H1 (cell line): Measurements from ENCODE around the gene FAM50B. TPM values are rescaled to one million over a fixed set of nuclear protein-coding genes. Genes with fewer than 3 reads are reported as not detected.

Source experiments
- CTCF ChIA-PET: fragments of 300-600 bp; sonication (Branson Sonifier 250); formaldehyde crosslinking; loops from one replicate; lab custom pipeline; 2021; ENCODE audit not compliant: partially characterized antibody; lab: Charles Lee
- POLR2A ChIA-PET: fragments of 300-600 bp; sonication (Branson Sonifier 250); formaldehyde crosslinking; loops from one replicate; lab custom pipeline; 2021; ENCODE audit warnings: inconsistent platforms; ENCODE audit not compliant: partially characterized antibody; lab: Charles Lee
- DNase-seq, 2 experiments: peaks; one replicate each; pipeline versions ENCODE4 v3.0.0 to v3.0.0-alpha.2; 2010 to 2022; ENCODE audit warnings: low spot score in 2 of 2, low read depth in 1 of 2, mixed read lengths in 1 of 2
- FAIRE-seq: peaks from 2 replicates; lab custom pipeline; 2011; peaks lifted over from hg19 to GRCh38; lab: Jason Lieb, UNC
- H2AFZ ChIP-seq: 2 replicates; pipeline ENCODE4 v1.8.1; 2012; ENCODE audit warnings: low read length, inconsistent platforms
- H2AK5ac ChIP-seq: 2 replicates; pipeline ENCODE4 v1.6.1; 2013; ENCODE audit warnings: low read depth, low read length
- H2BK120ac ChIP-seq: replicated peaks from 2 replicates; pipeline ENCODE3; 2013; ENCODE audit warnings: low read depth, low read length, inconsistent platforms
- H2BK12ac ChIP-seq: 2 replicates; pipeline ENCODE4 v1.6.1; 2013; ENCODE audit warnings: low read depth, low read length
- H2BK15ac ChIP-seq: 2 replicates; pipeline ENCODE4 v1.6.1; 2013; ENCODE audit warnings: low read length
- H2BK20ac ChIP-seq: 2 replicates; pipeline ENCODE4 v1.6.1; 2013; ENCODE audit warnings: low read length
- H2BK5ac ChIP-seq: 2 replicates; pipeline ENCODE4 v1.6.1; 2013; ENCODE audit warnings: low read depth, low read length
- H3K14ac ChIP-seq: 2 replicates; pipeline ENCODE4 v1.6.1; 2013; ENCODE audit warnings: inconsistent platforms; ENCODE audit not compliant: insufficient read length
- H3K18ac ChIP-seq: 2 replicates; pipeline ENCODE4 v1.6.1; 2013; ENCODE audit warnings: low read length; ENCODE audit errors: extremely low read depth
- H3K23ac ChIP-seq: 2 replicates; pipeline ENCODE4 v1.6.1; 2013; ENCODE audit warnings: inconsistent platforms; ENCODE audit not compliant: insufficient read length
- H3K23me2 ChIP-seq: 2 replicates; pipeline ENCODE4 v1.6.1; 2013; ENCODE audit warnings: low read depth, low read length
- H3K27ac ChIP-seq: 2 replicates; pipeline ENCODE4 v1.6.1; 2011; ENCODE audit warnings: low read depth, low read length, inconsistent platforms
- H3K27me3 ChIP-seq, 4 experiments: replicated peaks in 1 of 4; 1 replicate in 1 of 4; 2 replicates in 3 of 4; pipeline versions ENCODE4 v1.6.1 to v1.8.1; 2011 to 2013; ENCODE audit warnings: low read length in 3 of 4, mild to moderate bottlenecking in 3 of 4, inconsistent platforms in 2 of 4, mixed read lengths in 2 of 4, moderate library complexity in 1 of 4; ENCODE audit not compliant: control insufficient read depth in 3 of 4, insufficient read depth in 3 of 4; ENCODE audit errors: extremely low read depth in 1 of 4
- H3K36me3 ChIP-seq, 4 experiments: 2 replicates each; pipeline versions ENCODE4 v1.6.1 to v1.8.1; 2011 to 2013; ENCODE audit warnings: mild to moderate bottlenecking in 4 of 4, low read length in 3 of 4, moderate library complexity in 2 of 4, control low read depth in 1 of 4, inconsistent platforms in 1 of 4; ENCODE audit not compliant: insufficient read depth in 4 of 4, control insufficient read depth in 2 of 4
- H3K4ac ChIP-seq: replicated peaks from 2 replicates; pipeline ENCODE3; 2013; ENCODE audit warnings: low read length, low read depth, mixed read lengths, inconsistent platforms; ENCODE audit not compliant: insufficient read length
- H3K4me1 ChIP-seq, 4 experiments: replicated peaks in 1 of 4; 1 replicate in 1 of 4; 2 replicates in 3 of 4; pipeline versions ENCODE4 v1.6.1 to v1.8.1; 2011 to 2013; ENCODE audit warnings: low read length in 3 of 4, inconsistent platforms in 2 of 4, mixed read lengths in 1 of 4; ENCODE audit not compliant: insufficient read depth in 4 of 4, control insufficient read depth in 3 of 4
- H3K4me2 ChIP-seq, 2 experiments: 2 replicates each; pipeline versions ENCODE4 v1.6.1 to v1.8.1; 2011 to 2013; ENCODE audit warnings: low read depth in 2 of 2, low read length in 2 of 2, control low read depth in 1 of 2, inconsistent platforms in 1 of 2, mild to moderate bottlenecking in 1 of 2; ENCODE audit not compliant: insufficient read depth in 1 of 2
- H3K4me3 ChIP-seq, 4 experiments: fragments of 200-600, 300-600 bp in 1 of 4; sonication (generic), shearing (Covaris generic), sonication (Bioruptor Twin) in 1 of 4; 2 replicates each; pipeline versions ENCODE4 v1.5.1 to v1.8.1; 2011 to 2016; ENCODE audit warnings: low read length in 4 of 4, low read depth in 3 of 4, control low read depth in 2 of 4, inconsistent platforms in 2 of 4, mild to moderate bottlenecking in 2 of 4, mixed read lengths in 1 of 4, moderate library complexity in 1 of 4; ENCODE audit not compliant: insufficient read depth in 2 of 4; ENCODE audit errors: extremely low read depth in 1 of 4
- H3K56ac ChIP-seq: replicated peaks from 2 replicates; pipeline ENCODE3; 2013; ENCODE audit warnings: low read depth, mild to moderate bottlenecking, mixed read lengths, low read length, inconsistent platforms; ENCODE audit not compliant: insufficient read length
- H3K79me1 ChIP-seq: 2 replicates; pipeline ENCODE4 v1.6.1; 2013; ENCODE audit warnings: low read depth, low read length, control low read depth
- H3K79me2 ChIP-seq, 2 experiments: 2 replicates each; pipeline versions ENCODE4 v1.6.1 to v1.8.1; 2012 to 2013; ENCODE audit warnings: low read length in 2 of 2, mild to moderate bottlenecking in 2 of 2, inconsistent platforms in 1 of 2; ENCODE audit not compliant: insufficient read depth in 2 of 2, control insufficient read depth in 1 of 2
- H3K9ac ChIP-seq, 4 experiments: replicated peaks in 1 of 4; 1 replicate in 1 of 4; 2 replicates in 3 of 4; pipeline versions ENCODE4 v1.6.1 to v1.8.1; 2011 to 2013; ENCODE audit warnings: low read depth in 3 of 4, low read length in 3 of 4, control low read depth in 2 of 4, mild to moderate bottlenecking in 2 of 4, moderate library complexity in 2 of 4, inconsistent platforms in 1 of 4; ENCODE audit errors: extremely low read depth in 1 of 4
- H3K9me3 ChIP-seq, 2 experiments: 2 replicates each; pipeline versions ENCODE4 v1.6.1 to v1.8.1; 2012 to 2013; ENCODE audit warnings: mild to moderate bottlenecking in 2 of 2, moderate library complexity in 2 of 2, control low read depth in 1 of 2, inconsistent platforms in 1 of 2, low read depth in 1 of 2, low read length in 1 of 2, mixed read lengths in 1 of 2; ENCODE audit not compliant: insufficient read depth in 2 of 2
- H4K20me1 ChIP-seq, 2 experiments: replicated peaks in 1 of 2; 2 replicates each; pipeline versions ENCODE3 to v1.8.1; 2011 to 2013; ENCODE audit warnings: inconsistent platforms in 2 of 2, low read length in 2 of 2, mild to moderate bottlenecking in 1 of 2; ENCODE audit not compliant: insufficient read depth in 2 of 2, control insufficient read depth in 1 of 2
- H4K5ac ChIP-seq: 2 replicates; pipeline ENCODE4 v1.6.1; 2013; ENCODE audit warnings: low read length, low read depth, mixed read lengths, inconsistent platforms; ENCODE audit not compliant: insufficient read length
- H4K8ac ChIP-seq: 2 replicates; pipeline ENCODE4 v1.8.0; 2013; ENCODE audit warnings: mild to moderate bottlenecking, moderate library complexity, low read length, inconsistent platforms; ENCODE audit not compliant: insufficient read depth; ENCODE audit errors: extremely low read depth
- H4K91ac ChIP-seq: replicated peaks from 2 replicates; pipeline ENCODE3; 2013; ENCODE audit warnings: low read length, mixed read lengths, inconsistent platforms; ENCODE audit not compliant: insufficient read length
- CBX8 ChIP-seq: fragments of 300-800, 300-1000 bp; sonication (generic); IDR thresholded peaks from 2 replicates; pipeline ENCODE4 v1.7.1; 2016; ENCODE audit warnings: low read depth, low read length, borderline replicate concordance
- CHD1 ChIP-seq: IDR thresholded peaks from 2 replicates; pipeline ENCODE4 v1.6.1; 2012; ENCODE audit warnings: low read depth, low read length, improper control_type of control experiment
- CREB1 ChIP-seq: IDR thresholded peaks from 2 replicates; pipeline ENCODE4 v1.6.1; 2012; ENCODE audit warnings: inconsistent platforms
- GABPA ChIP-seq: IDR thresholded peaks from 2 replicates; pipeline ENCODE4 v1.6.1; 2011; ENCODE audit warnings: mild to moderate bottlenecking, low read length, moderate library complexity, borderline replicate concordance; ENCODE audit not compliant: insufficient read depth
- GTF2F1 ChIP-seq: IDR thresholded peaks from 2 replicates; pipeline ENCODE4 v1.6.1; 2012; ENCODE audit warnings: low read depth, low read length, improper control_type of control experiment, borderline replicate concordance
- HDAC6 ChIP-seq: IDR thresholded peaks from one replicate; pipeline ENCODE4 v1.7.1; 2012; ENCODE audit warnings: low read depth, mild to moderate bottlenecking, inconsistent platforms, low read length, moderate library complexity
- NRF1 ChIP-seq: IDR thresholded peaks from 2 replicates; pipeline ENCODE4 v1.6.1; 2011; ENCODE audit warnings: mild to moderate bottlenecking, low read depth, low read length, improper control_type of control experiment
- RXRA ChIP-seq: IDR thresholded peaks from 2 replicates; pipeline ENCODE4 v1.6.1; 2011; ENCODE audit warnings: low read depth, mild to moderate bottlenecking, low read length, moderate library complexity; ENCODE audit not compliant: insufficient read depth
- SIRT6 ChIP-seq: IDR thresholded peaks from one replicate; pipeline ENCODE4 v1.7.1; 2012; ENCODE audit warnings: low read length, inconsistent platforms
- SIX5 ChIP-seq: IDR thresholded peaks from 2 replicates; pipeline ENCODE4 v1.6.1; 2011; ENCODE audit warnings: mild to moderate bottlenecking, low read depth, low read length
- SP1 ChIP-seq: IDR thresholded peaks from 2 replicates; pipeline ENCODE4 v1.6.1; 2011; ENCODE audit warnings: low read depth, low read length
- TAF7 ChIP-seq: optimal IDR thresholded peaks from 2 replicates; pipeline ENCODE3; 2011; ENCODE audit warnings: low read depth, mild to moderate bottlenecking, inconsistent platforms, low read length, moderate library complexity, borderline replicate concordance
- TCF12 ChIP-seq: IDR thresholded peaks from 2 replicates; pipeline ENCODE4 v1.6.1; 2011; ENCODE audit warnings: low read depth, mild to moderate bottlenecking, low read length
- TEAD4 ChIP-seq: IDR thresholded peaks from 2 replicates; pipeline ENCODE4 v1.6.1; 2012; ENCODE audit warnings: low read depth, low read length, inconsistent platforms, mixed read lengths
- YY1 ChIP-seq: IDR thresholded peaks from 2 replicates; pipeline ENCODE4 v1.6.1; 2011; ENCODE audit warnings: low read depth, mild to moderate bottlenecking, low read length
- WGBS, 2 experiments: shearing (Covaris generic) in 1 of 2; methylation state at CpG; one replicate each; pipeline versions ENCODE4 v1.1.6 to v1.1.7; 2013 to 2015; ENCODE audit warnings: low lambda C conversion rate in 2 of 2, mixed read lengths in 2 of 2, inconsistent platforms in 1 of 2, low coverage in 1 of 2, missing lambda C conversion rate in 1 of 2; ENCODE audit not compliant: insufficient replicate concordance in 2 of 2, insufficient coverage in 1 of 2, insufficient read length in 1 of 2; ENCODE audit errors: extremely low coverage in 1 of 2, missing lambda C conversion rate in 1 of 2; 5-methylcytosine and 5-hydroxymethylcytosine counted together
- polyA plus RNA-seq, 7 experiments: library from polyadenylated mRNA; depleted of rRNA in 3 of 7; stranded (reverse) in 5 of 7; unstranded in 2 of 7; fragments of >200 nt in 5 of 7; fragments of 200-250 nt in 2 of 7; gene quantifications; 1 replicate in 5 of 7; 2 replicates in 1 of 7; 4 replicates in 1 of 7; pipeline versions ENCODE4 v1.2.1 to v1.2.3, GENCODE V29; 2011 to 2013; ENCODE audit warnings: missing spikeins in 2 of 7, mixed read lengths in 2 of 7
- total RNA-seq: library from RNA; stranded (reverse); fragmentation: NEBNext Ultra II Directional; extraction: Animal tissue kit (Norgen Biotek cat#: 25700); gene quantifications from 2 replicates; pipeline ENCODE4 v1.2.1, GENCODE V29; 2021
- TF ChIP-seq, protein P1 (sequence below): IDR thresholded peaks from 2 replicates; pipeline ENCODE4 v1.6.1; 2011; ENCODE audit warnings: low read depth, mild to moderate bottlenecking, low read length; ENCODE audit not compliant: insufficient read depth

The FAM50B gene
- total and polyA plus RNA-seq, 2 of the 8 experiments (the other 6 are each of a cell fraction or from before 2014, with no cell fraction given): 3.1 to 3.2 TPM

GRCh38 chr6:3841066-3841454, 8.1 kb upstream of the FAM50B start:
- POLR2A ChIA-PET: no interaction called here
- H3K9me3 ChIP-seq: no peaks in the 10 kb centered on the region
- TF ChIP-seq GTF2F1 (no peak), RXRA (no peak), SP1 (no peak), SIRT6 (no peak), CREB1 (no peak), CHD1 (no peak), TCF12 (no peak), TAF7 (no peak), NRF1 (no peak), GABPA (no peak), TEAD4 (no peak), YY1 (no peak), HDAC6 (no peak), CBX8 (no peak), SIX5 (no peak)
- TF ChIP-seq, protein P1, sequence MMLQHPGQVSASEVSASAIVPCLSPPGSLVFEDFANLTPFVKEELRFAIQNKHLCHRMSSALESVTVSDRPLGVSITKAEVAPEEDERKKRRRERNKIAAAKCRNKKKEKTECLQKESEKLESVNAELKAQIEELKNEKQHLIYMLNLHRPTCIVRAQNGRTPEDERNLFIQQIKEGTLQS: no peak
- TF ChIP-seq, all 59 proteins: peak for 0
- no peak overlapping the region for H2AFZ ChIP-seq
- H4K91ac ChIP-seq: no peak overlapping the region
- H2BK20ac ChIP-seq: no peak overlapping the region
- H3K23me2 ChIP-seq: no peaks in the 10 kb centered on the region
- H3K14ac ChIP-seq: no peak overlapping the region
- FAIRE-seq (no peak), DNase-seq (no peak)
- no peak overlapping the region for H2BK15ac ChIP-seq
- CTCF ChIA-PET: interaction anchor here (0.9 to 2.1 kb wide), 8 partner anchors 9 to 221 kb away, joined by 3 to 23 read pairs (median 4); partner anchors contain the start of gene FAM50B
- no peak overlapping the region for H4K5ac ChIP-seq
- no peak overlapping the region for H3K9ac ChIP-seq
- no peak overlapping the region for H3K56ac ChIP-seq
- no peak overlapping the region for H2AK5ac ChIP-seq
- H2BK120ac ChIP-seq: no peak overlapping the region
- 90% methylated on average over 6 of the region's 6 CpGs; no CpG with 5 or more reads in 1 of the 2 experiments for WGBS, 2 experiments
- no peak overlapping the region for H3K18ac ChIP-seq
- H3K79me1 ChIP-seq: no peaks in the 10 kb centered on the region
- no peaks in the 10 kb centered on the region for H4K20me1 ChIP-seq
- H3K4me2 ChIP-seq: no peak overlapping the region
- H3K4me3 ChIP-seq: no peak overlapping the region
- H3K36me3 ChIP-seq: no peaks in the 10 kb centered on the region
- H3K4ac ChIP-seq: no peak overlapping the region
- H2BK12ac ChIP-seq: no peak overlapping the region
- no peaks in the 10 kb centered on the region for H3K4me1 ChIP-seq
- no peaks in the 10 kb centered on the region for H3K27me3 ChIP-seq
- no peak overlapping the region for H4K8ac ChIP-seq
- H3K23ac ChIP-seq: no peak overlapping the region
- H2BK5ac ChIP-seq: no peak overlapping the region
- H3K79me2 ChIP-seq: no peaks in the 10 kb centered on the region
- no peak overlapping the region for H3K27ac ChIP-seq
